Measurements from ENCODE around the gene LIAS. TPM values are rescaled to one million over a fixed set of nuclear protein-coding genes. Genes with fewer than 3 reads are reported as not detected.

The LIAS gene
- total and polyA plus RNA-seq, 2 of the 13 experiments (the other 11 are each of a cell fraction or from before 2014, with no cell fraction given) = 16.0 to 16.6 TPM

DNA sequence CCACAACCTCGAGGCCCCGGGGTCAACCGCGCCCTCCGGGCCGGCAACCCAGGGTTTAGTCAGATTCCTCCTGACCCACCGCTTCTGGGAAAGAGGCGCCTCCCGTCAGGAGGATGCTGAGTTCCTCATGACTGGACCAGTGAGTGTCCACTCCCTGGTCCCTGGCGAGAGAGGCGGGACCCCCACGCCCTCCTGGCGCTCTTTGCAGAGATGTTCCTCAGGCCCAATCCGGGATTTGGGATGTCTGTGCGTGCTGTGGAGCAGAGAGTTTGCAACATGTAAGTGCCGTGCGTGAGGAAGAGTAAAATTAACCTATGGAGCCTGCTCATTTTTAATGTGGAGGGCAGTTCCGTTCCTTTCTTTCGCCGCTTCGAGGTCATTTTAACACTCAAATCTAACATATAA is 69.2 kb downstream of the LIAS start (continued):
- TF ChIP-seq, protein P1, sequence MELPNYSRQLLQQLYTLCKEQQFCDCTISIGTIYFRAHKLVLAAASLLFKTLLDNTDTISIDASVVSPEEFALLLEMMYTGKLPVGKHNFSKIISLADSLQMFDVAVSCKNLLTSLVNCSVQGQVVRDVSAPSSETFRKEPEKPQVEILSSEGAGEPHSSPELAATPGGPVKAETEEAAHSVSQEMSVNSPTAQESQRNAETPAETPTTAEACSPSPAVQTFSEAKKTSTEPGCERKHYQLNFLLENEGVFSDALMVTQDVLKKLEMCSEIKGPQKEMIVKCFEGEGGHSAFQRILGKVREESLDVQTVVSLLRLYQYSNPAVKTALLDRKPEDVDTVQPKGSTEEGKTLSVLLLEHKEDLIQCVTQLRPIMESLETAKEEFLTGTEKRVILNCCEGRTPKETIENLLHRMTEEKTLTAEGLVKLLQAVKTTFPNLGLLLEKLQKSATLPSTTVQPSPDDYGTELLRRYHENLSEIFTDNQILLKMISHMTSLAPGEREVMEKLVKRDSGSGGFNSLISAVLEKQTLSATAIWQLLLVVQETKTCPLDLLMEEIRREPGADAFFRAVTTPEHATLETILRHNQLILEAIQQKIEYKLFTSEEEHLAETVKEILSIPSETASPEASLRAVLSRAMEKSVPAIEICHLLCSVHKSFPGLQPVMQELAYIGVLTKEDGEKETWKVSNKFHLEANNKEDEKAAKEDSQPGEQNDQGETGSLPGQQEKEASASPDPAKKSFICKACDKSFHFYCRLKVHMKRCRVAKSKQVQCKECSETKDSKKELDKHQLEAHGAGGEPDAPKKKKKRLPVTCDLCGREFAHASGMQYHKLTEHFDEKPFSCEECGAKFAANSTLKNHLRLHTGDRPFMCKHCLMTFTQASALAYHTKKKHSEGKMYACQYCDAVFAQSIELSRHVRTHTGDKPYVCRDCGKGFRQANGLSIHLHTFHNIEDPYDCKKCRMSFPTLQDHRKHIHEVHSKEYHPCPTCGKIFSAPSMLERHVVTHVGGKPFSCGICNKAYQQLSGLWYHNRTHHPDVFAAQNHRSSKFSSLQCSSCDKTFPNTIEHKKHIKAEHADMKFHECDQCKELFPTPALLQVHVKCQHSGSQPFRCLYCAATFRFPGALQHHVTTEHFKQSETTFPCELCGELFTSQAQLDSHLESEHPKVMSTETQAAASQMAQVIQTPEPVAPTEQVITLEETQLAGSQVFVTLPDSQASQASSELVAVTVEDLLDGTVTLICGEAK (IDR thresholded peaks at IDR 0.05) = no peak
- TF ChIP-seq, protein P1 (CRISPR knock-in tag; IDR thresholded peaks at IDR 0.05) = peak; percentile 18; the same call in 1 of the 2 replicates
- TF ChIP-seq, protein P2, sequence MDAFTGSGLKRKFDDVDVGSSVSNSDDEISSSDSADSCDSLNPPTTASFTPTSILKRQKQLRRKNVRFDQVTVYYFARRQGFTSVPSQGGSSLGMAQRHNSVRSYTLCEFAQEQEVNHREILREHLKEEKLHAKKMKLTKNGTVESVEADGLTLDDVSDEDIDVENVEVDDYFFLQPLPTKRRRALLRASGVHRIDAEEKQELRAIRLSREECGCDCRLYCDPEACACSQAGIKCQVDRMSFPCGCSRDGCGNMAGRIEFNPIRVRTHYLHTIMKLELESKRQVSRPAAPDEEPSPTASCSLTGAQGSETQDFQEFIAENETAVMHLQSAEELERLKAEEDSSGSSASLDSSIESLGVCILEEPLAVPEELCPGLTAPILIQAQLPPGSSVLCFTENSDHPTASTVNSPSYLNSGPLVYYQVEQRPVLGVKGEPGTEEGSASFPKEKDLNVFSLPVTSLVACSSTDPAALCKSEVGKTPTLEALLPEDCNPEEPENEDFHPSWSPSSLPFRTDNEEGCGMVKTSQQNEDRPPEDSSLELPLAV (CRISPR knock-in tag; conservative IDR thresholded peaks at IDR 0.05; ENCODE audit: low read depth) = no peak
- TF ChIP-seq, protein P3, sequence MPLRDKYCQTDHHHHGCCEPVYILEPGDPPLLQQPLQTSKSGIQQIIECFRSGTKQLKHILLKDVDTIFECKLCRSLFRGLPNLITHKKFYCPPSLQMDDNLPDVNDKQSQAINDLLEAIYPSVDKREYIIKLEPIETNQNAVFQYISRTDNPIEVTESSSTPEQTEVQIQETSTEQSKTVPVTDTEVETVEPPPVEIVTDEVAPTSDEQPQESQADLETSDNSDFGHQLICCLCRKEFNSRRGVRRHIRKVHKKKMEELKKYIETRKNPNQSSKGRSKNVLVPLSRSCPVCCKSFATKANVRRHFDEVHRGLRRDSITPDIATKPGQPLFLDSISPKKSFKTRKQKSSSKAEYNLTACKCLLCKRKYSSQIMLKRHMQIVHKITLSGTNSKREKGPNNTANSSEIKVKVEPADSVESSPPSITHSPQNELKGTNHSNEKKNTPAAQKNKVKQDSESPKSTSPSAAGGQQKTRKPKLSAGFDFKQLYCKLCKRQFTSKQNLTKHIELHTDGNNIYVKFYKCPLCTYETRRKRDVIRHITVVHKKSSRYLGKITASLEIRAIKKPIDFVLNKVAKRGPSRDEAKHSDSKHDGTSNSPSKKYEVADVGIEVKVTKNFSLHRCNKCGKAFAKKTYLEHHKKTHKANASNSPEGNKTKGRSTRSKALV (CRISPR knock-in tag; IDR thresholded peaks at IDR 0.05) = 0 out of 2 replicates have a peak, but pooled peaks have one; percentile 12
- TF ChIP-seq NR2F6 (IDR thresholded peaks at IDR 0.05) (0 out of 2 replicates have a peak, but pooled peaks have one; percentile 3), NR2F6 (CRISPR knock-in tag; IDR thresholded peaks at IDR 0.05) (no peak), HNRNPL (IDR thresholded peaks at IDR 0.05; ENCODE audit: low read depth, low read length) (0 out of 2 replicates have a peak, but pooled peaks have one; percentile 1), KDM5A (IDR thresholded peaks at IDR 0.05; ENCODE audit: borderline replicate concordance, low read length) (peak; percentile 54; the same call in 1 of the 2 replicates), ZNF766 (CRISPR knock-in tag; IDR thresholded peaks at IDR 0.05; ENCODE audit: borderline replicate concordance) (no peak), TSC22D2 (CRISPR knock-in tag; IDR thresholded peaks at IDR 0.05; ENCODE audit: borderline replicate concordance) (no peak), ZNF546 (CRISPR knock-in tag; conservative IDR thresholded peaks at IDR 0.05) (peak; percentile 3; the same call in 1 of the 2 replicates), REXO4 (CRISPR knock-in tag; IDR thresholded peaks at IDR 0.05; ENCODE audit: borderline replicate concordance) (peak; percentile 73; the same call in 1 of the 2 replicates), ZNF878 (CRISPR knock-in tag; IDR thresholded peaks at IDR 0.05) (0 out of 2 replicates have a peak, but pooled peaks have one; percentile 13), ZC3H4 (CRISPR knock-in tag; IDR thresholded peaks at IDR 0.05; ENCODE audit: borderline replicate concordance) (0 out of 2 replicates have a peak, but pooled peaks have one; percentile 37)
- TF ChIP-seq, protein P4, sequence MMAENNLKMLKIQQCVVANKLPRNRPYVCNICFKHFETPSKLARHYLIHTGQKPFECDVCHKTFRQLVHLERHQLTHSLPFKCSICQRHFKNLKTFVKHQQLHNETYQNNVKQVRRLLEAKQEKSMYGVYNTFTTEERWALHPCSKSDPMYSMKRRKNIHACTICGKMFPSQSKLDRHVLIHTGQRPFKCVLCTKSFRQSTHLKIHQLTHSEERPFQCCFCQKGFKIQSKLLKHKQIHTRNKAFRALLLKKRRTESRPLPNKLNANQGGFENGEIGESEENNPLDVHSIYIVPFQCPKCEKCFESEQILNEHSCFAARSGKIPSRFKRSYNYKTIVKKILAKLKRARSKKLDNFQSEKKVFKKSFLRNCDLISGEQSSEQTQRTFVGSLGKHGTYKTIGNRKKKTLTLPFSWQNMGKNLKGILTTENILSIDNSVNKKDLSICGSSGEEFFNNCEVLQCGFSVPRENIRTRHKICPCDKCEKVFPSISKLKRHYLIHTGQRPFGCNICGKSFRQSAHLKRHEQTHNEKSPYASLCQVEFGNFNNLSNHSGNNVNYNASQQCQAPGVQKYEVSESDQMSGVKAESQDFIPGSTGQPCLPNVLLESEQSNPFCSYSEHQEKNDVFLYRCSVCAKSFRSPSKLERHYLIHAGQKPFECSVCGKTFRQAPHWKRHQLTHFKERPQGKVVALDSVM (CRISPR knock-in tag; IDR thresholded peaks at IDR 0.05) = 0 out of 2 replicates have a peak, but pooled peaks have one; percentile 9

All from HepG2 (cell line).